Right ventricle myocardium inferior (tissue), 1 donor: ENCODE results near the gene FAM90A1. TPM values are rescaled to one million over a fixed set of nuclear protein-coding genes. Genes with fewer than 3 reads are reported as not detected.
"Not testable (repeated sequence)": the region's sequence is repeated elsewhere in the genome, so short reads cannot be mapped to it uniquely, and the experiment has no call there.

ENCODE experiments used
- ATAC-seq: fragments of 200-7000 bp; cut with Tn5 transposase; one replicate; pipeline ENCODE4 v1.9.1; 2020; ENCODE audit warnings: mild to moderate bottlenecking, moderate library complexity
- DNase-seq: peaks from one replicate; pipeline ENCODE4 v3.0.0; 2021; ENCODE audit errors: missing footprints
- intact Hi-C: fragments of 100-400 bp; cut with DNase I; formaldehyde crosslinking; loops from one replicate; pipeline ENCODE4 v1.11.0; 2022
- total RNA-seq: library from RNA; stranded (reverse); fragmentation: NEBNext Ultra II Directional; extraction: Animal tissue kit (Norgen Biotek cat#: 25700); gene quantifications from one replicate; pipeline ENCODE4 v1.2.1, GENCODE V29; 2021
- donor health status: DM: no; HTN: yes; CAD: no; lungs with severe emphysema.

FAM90A1 gene
- total RNA-seq, 1 donor from 2014 or later, result 0.46 TPM

DNA sequence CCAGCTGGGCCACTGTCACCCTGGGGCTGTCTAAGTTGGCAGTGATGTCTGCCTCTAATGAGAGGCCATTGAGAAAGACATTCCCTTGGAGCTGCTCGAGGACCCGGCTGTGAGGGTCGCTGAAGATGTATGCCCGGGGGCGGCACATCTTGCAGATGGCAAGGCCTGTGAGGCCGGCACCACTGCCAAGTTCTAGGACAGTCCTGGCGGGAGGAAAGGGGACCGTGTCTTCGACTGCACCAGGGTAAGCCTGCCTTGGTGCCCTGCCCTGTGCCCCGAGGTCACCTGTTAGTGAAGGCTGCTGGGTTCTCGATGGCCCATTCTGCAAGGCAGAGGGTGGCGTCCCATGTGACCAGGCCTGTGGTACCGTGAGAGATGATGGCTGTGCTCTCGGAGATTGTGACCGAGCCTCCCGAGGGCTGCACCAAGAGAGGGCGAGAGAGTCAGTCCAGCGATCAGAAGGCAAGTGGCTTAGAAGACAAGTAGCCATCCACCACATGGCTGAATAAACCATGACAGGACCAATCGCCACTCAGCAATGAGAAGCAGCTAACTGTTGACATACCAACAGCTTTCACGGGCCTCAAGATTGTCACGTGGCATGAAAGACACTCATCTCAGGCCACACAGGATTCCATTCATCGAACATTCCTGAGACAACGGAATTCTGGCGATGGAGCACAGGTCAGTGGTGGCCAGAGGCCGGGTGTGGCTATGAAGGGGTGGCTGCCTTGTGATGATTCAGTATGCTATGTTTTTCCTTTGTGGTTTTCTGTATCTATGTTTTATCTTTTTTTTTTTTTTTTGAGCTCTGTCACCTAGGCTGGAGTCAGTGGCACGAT, 8.1 kb upstream of the FAM90A1 start:
- DNase-seq, intact Hi-C loops: not testable (repeated sequence)

GRCh38 chr12:8234746-8235145, 7.3 kb upstream of the FAM90A1 start:
- intact Hi-C loops, result loop anchor here (5.0 kb wide), 1 partner anchor 127 kb away; no protein-coding TSS in a partner anchor
- DNase-seq, ATAC-seq: not testable (repeated sequence)

More for the DNA sequence above, 8.1 kb upstream of the FAM90A1 start:
- ATAC-seq, result not testable (repeated sequence)

DNA sequence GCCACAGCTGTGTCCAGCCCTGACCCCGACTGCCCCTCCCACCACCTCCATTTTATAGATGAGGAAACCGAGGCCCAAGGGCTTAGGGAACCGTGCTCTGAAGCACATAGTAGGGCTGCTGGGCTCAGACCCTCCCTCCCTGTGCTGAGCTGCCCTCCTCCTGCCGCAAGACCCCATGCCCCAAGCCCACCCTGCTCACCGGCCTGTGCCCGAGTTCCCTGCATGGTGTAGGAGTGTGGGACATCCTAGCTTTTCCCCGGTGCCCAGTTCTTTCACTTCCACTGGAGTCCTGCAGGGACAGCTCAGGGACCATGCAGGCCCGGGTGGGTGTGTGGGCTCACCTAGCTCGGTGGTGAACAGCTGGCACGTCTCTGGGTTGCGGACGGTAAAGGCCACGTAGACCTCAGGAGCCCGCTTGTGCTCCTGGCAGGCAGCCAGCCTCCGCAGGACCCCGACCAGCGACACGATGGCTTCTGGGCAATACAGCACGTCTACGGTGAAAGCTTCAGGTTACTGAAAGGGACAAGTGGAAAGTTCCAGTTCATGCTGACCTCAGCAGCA, 6.6 kb upstream of the FAM90A1 start:
- not testable (repeated sequence) for ATAC-seq, DNase-seq
- intact Hi-C loops, result loop anchor here (5.0 kb wide), 1 partner anchor 127 kb away; no protein-coding TSS in a partner anchor

DNA sequence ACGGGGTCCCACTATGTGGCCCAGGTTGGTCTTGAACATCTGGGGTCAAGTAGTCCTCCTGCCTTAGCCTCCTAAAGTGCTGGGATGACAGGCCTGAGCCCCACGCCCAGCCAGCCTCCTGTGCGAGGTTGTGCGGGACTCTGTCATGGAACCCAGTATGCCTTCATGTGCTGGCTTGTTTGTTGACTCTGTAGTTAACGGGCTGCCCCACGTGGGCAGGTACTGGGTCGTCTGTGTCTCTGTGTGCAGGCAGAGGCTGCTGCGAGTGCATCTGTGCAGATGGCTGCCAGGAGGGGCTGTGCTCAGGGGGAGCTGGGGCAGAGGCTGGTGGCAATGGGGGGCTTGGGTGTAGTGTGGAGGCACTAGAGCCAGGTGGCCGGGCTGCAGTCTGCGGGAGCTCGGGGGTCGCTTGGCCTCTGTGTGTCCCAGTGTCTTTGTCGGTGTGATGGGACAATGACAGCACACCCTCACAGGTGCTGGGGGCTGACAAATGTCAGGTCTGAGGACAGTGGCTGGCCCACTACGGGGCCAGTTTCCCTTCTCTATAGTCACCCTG, 6.0 kb upstream of the FAM90A1 start:
- ATAC-seq, DNase-seq: not testable (repeated sequence)
- intact Hi-C loops, result loop anchor here (5.0 kb wide), 1 partner anchor 126 kb away; no protein-coding TSS in a partner anchor

DNA sequence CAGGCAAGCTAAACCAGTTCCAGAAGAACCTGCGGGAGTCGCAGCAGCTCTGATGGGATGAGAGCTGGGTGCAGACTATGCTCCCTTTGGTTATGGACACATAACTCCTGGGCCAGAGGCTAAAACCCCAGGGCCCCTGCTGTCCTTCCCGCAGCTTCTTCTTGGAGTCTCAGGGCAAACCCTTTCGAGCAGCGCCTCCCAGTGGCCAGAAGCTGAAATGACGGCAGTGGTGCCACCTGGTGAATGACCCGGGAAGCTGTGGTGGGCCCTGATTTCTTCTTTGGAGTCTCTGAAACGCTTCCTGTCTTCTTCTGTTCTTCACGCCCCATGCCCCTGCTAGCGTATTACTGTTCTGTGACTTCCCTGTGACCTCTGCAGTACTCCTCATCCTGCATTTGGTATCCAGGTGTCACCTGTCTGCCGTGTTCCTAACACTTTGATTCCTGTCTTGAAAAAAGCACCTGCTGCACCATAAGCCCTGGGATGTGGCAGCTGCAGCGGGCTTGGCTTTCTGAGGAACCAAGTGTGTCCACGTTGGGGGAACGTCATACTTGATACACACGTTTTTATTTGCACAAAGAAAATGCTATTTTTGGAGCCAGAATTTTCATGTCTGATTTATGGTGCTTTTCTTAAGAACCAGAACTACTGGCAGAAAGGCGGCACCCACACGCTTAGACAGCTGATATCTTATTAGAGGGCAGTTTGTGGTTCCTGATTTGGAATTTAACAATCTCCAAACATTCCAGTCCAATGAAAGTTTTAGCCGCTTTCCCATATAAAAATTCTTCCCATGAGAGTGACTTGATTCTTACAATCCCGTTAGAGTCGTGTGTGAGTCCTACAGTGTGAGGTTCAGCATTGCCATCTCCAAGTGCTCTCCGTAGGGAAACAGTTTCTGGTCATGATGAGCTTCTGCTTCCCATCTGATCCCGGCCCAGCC, 4.5 kb upstream of the FAM90A1 start:
- intact Hi-C loops, result loop anchor here (5.0 kb wide), 1 partner anchor 125 kb away; no protein-coding TSS in a partner anchor
- not testable (repeated sequence) for ATAC-seq, DNase-seq

- not testable (repeated sequence) for DNase-seq, ATAC-seq
- intact Hi-C loops, result loop anchor here (5.0 kb wide), 1 partner anchor 124 kb away; no protein-coding TSS in a partner anchor
These were observed 3.6 kb upstream of the FAM90A1 start for GRCh38 chr12:8231049-8231448.

- intact Hi-C loops, ATAC-seq, DNase-seq: not testable (repeated sequence)
These were observed 2.1 kb upstream of the FAM90A1 start for GRCh38 chr12:8229486-8229885.

DNA sequence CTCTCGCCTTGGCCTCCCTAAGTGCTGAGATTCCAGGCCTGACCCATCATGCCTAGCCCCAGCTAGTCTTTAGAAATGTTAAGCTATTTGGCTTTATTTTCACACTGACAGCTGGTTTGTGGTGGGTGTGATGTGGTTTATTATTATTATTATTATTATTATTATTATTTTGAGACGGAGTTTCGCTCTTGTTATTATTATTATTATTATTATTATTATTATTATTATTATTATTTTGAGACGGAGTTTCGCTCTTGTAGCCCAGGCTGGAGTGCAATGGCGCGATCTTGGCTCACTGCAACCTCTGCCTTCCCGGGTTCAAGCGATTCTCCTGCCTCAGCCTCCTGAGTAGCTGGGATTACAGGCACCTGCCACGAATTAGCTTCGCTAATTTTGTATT, 1.2 kb upstream of the FAM90A1 start:
- DNase-seq, ATAC-seq, intact Hi-C loops: not testable (repeated sequence)

DNA sequence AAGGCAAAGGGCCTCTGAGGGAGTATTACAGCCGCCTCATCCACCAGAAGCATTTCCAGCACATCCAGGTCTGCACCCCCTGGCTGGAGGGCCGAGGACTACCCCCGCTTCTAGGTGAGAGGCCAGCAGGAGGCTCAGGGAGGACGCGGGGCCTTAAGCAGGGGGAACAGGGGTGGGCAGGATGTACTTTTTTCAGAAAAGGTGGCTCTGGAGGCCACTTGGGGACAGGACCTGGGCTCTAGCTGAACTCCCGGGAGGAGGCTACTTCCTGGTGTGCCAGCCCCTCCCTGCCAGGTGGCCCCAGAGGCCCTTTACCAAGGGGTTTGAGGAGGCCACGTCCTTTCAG, 287 bp upstream of the FAM90A1 start:
- ATAC-seq, DNase-seq, intact Hi-C loops: not testable (repeated sequence)

- intact Hi-C loops, result no loop called here
- ATAC-seq (no peak), DNase-seq (no peak)
These were observed 1.1 kb downstream of the FAM90A1 start for GRCh38 chr12:8226355-8226754.

DNA sequence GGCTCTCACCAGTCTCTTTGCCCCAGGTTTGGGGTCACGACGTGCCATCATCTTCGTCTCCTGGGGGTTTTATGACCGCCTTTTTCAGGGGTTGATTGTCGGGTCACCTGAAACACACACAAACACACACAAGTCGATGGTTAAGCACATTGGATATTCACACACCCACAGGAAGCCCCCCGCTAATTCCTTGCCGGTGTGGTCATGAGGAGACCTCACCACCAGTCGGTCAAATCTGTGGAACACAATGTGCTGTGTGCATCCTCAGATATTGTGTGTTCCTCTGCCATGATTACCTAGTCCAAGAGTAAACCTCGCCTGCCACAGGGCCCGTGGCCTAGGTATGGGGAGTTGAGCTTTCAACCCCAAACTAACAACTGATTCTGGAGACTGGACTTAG, 2.6 kb downstream of the FAM90A1 start:
- intact Hi-C loops, ATAC-seq, DNase-seq: not testable (repeated sequence)

- DNase-seq, ATAC-seq, intact Hi-C loops: not testable (repeated sequence)
These were observed 3.8 kb downstream of the FAM90A1 start for GRCh38 chr12:8223646-8224045.

GRCh38 chr12:8222303-8222702, 5.1 kb downstream of the FAM90A1 start:
- ATAC-seq, intact Hi-C loops: not testable (repeated sequence)

GRCh38 chr12:8221844-8222243, 5.6 kb downstream of the FAM90A1 start:
- DNase-seq, intact Hi-C loops, ATAC-seq: not testable (repeated sequence)

More at GRCh38 chr12:8222303-8222702, 5.1 kb downstream of the FAM90A1 start:
- not testable (repeated sequence) for DNase-seq

GRCh38 chr12:8221375-8221774, 6.0 kb downstream of the FAM90A1 start:
- ATAC-seq, intact Hi-C loops, DNase-seq: not testable (repeated sequence)

DNA sequence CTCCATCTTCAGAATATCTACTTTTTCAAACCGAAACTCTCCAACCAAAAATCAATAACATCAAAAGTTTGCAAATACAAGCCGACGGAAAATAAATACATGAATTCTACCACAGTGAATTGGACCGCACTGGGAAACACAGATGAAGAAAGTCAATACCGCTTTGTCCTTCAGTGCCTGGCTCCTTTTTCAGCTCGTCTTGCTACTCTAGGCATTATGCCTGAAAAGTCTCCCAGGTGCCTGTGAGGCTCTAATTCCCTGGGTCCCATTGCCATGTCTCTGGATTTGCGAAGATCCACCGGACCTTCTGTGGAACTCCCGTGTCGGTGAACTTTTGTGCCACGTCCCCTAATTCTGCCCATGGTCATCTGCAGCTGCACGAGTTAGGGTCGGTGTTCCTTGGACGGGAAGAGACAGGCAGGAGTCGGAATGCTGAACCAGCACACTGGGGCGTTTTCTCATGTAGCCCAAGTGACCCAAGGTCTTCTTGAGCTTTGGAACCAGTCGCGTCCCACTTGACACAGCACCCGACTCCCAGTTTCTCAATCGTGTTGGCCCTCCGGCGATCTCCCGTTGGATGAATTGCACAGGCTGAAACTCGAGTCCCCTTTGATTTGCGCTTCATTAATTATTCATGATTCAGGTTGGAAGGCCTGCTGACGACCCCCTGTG, 8.6 kb downstream of the FAM90A1 start:
- intact Hi-C loops, DNase-seq, ATAC-seq: not testable (repeated sequence)

GRCh38 chr12:8197685-8198308, 29.6 kb downstream of the FAM90A1 start:
- intact Hi-C loops, DNase-seq, ATAC-seq: not testable (repeated sequence)
